HCT116 (cell line): Measurements from ENCODE around the gene CACNA1C.

Experiments used
- CBX3 ChIP-seq: IDR thresholded peaks from 2 replicates; pipeline ENCODE4 v1.6.1; 2012; ENCODE audit warnings: low read depth
- EGR1 ChIP-seq: IDR thresholded peaks from 2 replicates; pipeline ENCODE4 v1.6.1; 2012; ENCODE audit warnings: low read depth
- ELF1 ChIP-seq: IDR thresholded peaks from 2 replicates; pipeline ENCODE4 v1.6.1; 2012; ENCODE audit warnings: low read depth, borderline replicate concordance
- EZH2 ChIP-seq: fragments of 200-600 bp; sonication (generic); IDR thresholded peaks from 2 replicates; pipeline ENCODE4 v1.6.1; 2017; ENCODE audit warnings: antibody characterized with exemption, mixed run types
- POLR2A ChIP-seq: IDR thresholded peaks from 2 replicates; pipeline ENCODE4 v1.7.0; 2011; ENCODE audit warnings: borderline replicate concordance; ENCODE audit not compliant: insufficient read depth, insufficient read length; ENCODE audit errors: extremely low read depth
- POLR2AphosphoS5 ChIP-seq: IDR thresholded peaks from 2 replicates; pipeline ENCODE4 v1.6.1; 2011; ENCODE audit warnings: mild to moderate bottlenecking, low read depth, low read length, moderate library complexity
- RAD21 ChIP-seq: IDR thresholded peaks from 2 replicates; pipeline ENCODE4 v1.6.1; 2012; ENCODE audit warnings: low read depth, mild to moderate bottlenecking
- SIN3A ChIP-seq: IDR thresholded peaks from 2 replicates; pipeline ENCODE4 v1.6.1; 2012; ENCODE audit warnings: low read depth
- SP1 ChIP-seq: IDR thresholded peaks from 2 replicates; pipeline ENCODE4 v1.6.1; 2012; ENCODE audit warnings: low read depth
- YY1 ChIP-seq: IDR thresholded peaks from 2 replicates; pipeline ENCODE4 v1.6.1; 2011; ENCODE audit warnings: low read length, low read depth, moderate library complexity, mild to moderate bottlenecking; ENCODE audit not compliant: insufficient replicate concordance; ENCODE audit errors: extremely low read depth
- ZFX ChIP-seq: fragments of 450-650 bp; IDR thresholded peaks from 2 replicates; pipeline ENCODE4 v1.6.1; 2017
- TF ChIP-seq, protein P1 (sequence below), 3 experiments: fragments of 200-600 bp in 1 of 3; sonication (generic) in 1 of 3; IDR thresholded peaks in 2 of 3; conservative IDR thresholded peaks in 1 of 3; 2 replicates each; pipeline ENCODE4 v1.5.1; 2012 to 2017; ENCODE audit warnings: low read depth in 2 of 3, low read length in 2 of 3, antibody characterized with exemption in 1 of 3, borderline replicate concordance in 1 of 3, control low read depth in 1 of 3, mild to moderate bottlenecking in 1 of 3, mixed read lengths in 1 of 3, mixed run types in 1 of 3, moderate library complexity in 1 of 3; ENCODE audit not compliant: insufficient read depth in 1 of 3
- TF ChIP-seq, protein P2 (sequence below): IDR thresholded peaks from 2 replicates; pipeline ENCODE4 v1.6.1; 2011; ENCODE audit warnings: mild to moderate bottlenecking, low read length, moderate library complexity; ENCODE audit not compliant: insufficient replicate concordance; ENCODE audit errors: extremely low read depth
- TF ChIP-seq, protein P3 (sequence below): IDR thresholded peaks from 2 replicates; pipeline ENCODE4 v1.6.1; 2012; ENCODE audit warnings: low read depth

DNA sequence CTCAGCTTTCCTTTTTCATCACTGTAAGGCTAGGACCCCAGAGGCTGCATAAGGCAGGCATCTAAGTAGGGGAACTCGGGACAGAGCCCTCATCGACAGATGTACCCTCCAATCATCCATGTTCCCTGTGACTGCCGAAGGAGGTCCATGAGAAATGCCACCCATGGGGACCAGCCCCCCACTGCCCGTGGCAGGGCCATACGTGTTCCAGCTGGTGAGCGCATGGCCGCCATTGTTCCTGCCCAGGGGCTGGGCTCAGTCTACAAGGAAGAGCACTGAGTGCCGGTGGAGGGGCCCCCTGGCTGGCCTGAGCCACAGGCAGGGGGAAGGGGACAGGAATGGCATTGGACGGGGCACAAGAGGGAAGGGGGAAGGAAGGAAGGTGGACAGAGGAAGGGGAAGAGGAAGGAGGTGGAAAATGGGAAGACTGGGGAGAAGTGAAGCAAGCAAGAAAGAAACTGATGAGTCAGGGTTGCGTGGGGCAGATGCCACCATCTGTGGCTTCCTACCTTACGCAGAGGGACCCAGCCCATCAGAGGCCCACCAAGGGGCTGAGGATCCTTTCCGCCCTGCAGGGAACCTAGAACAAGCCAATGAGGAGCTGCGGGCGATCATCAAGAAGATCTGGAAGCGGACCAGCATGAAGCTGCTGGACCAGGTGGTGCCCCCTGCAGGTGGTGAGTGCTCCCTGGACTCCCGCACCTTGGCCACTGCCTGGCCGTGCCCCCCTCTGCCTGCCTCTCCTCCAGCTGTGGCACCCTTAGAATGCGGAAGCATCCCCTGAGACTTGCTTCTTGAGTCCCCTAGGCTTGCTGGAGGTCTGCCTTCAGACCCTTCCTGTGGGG lies 621.4 kb downstream of the CACNA1C start:
- TF ChIP-seq, protein P1, sequence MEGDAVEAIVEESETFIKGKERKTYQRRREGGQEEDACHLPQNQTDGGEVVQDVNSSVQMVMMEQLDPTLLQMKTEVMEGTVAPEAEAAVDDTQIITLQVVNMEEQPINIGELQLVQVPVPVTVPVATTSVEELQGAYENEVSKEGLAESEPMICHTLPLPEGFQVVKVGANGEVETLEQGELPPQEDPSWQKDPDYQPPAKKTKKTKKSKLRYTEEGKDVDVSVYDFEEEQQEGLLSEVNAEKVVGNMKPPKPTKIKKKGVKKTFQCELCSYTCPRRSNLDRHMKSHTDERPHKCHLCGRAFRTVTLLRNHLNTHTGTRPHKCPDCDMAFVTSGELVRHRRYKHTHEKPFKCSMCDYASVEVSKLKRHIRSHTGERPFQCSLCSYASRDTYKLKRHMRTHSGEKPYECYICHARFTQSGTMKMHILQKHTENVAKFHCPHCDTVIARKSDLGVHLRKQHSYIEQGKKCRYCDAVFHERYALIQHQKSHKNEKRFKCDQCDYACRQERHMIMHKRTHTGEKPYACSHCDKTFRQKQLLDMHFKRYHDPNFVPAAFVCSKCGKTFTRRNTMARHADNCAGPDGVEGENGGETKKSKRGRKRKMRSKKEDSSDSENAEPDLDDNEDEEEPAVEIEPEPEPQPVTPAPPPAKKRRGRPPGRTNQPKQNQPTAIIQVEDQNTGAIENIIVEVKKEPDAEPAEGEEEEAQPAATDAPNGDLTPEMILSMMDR (IDR thresholded peaks at IDR 0.05 in 2 of 3, conservative IDR thresholded peaks at IDR 0.05 in 1 of 3; ENCODE audit: borderline replicate concordance in 1 of 3, insufficient read depth in 1 of 3, low read depth in 2 of 3, low read length in 2 of 3): peak in 2 of 3 experiments; percentile 59 to 61; a peak in 4 of 6 replicates
- no peak for TF ChIP-seq EZH2
- TF ChIP-seq POLR2AphosphoS5: no peak
- TF ChIP-seq, protein P2, sequence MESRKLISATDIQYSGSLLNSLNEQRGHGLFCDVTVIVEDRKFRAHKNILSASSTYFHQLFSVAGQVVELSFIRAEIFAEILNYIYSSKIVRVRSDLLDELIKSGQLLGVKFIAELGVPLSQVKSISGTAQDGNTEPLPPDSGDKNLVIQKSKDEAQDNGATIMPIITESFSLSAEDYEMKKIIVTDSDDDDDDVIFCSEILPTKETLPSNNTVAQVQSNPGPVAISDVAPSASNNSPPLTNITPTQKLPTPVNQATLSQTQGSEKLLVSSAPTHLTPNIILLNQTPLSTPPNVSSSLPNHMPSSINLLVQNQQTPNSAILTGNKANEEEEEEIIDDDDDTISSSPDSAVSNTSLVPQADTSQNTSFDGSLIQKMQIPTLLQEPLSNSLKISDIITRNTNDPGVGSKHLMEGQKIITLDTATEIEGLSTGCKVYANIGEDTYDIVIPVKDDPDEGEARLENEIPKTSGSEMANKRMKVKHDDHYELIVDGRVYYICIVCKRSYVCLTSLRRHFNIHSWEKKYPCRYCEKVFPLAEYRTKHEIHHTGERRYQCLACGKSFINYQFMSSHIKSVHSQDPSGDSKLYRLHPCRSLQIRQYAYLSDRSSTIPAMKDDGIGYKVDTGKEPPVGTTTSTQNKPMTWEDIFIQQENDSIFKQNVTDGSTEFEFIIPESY: no peak
- TF ChIP-seq, protein P3, sequence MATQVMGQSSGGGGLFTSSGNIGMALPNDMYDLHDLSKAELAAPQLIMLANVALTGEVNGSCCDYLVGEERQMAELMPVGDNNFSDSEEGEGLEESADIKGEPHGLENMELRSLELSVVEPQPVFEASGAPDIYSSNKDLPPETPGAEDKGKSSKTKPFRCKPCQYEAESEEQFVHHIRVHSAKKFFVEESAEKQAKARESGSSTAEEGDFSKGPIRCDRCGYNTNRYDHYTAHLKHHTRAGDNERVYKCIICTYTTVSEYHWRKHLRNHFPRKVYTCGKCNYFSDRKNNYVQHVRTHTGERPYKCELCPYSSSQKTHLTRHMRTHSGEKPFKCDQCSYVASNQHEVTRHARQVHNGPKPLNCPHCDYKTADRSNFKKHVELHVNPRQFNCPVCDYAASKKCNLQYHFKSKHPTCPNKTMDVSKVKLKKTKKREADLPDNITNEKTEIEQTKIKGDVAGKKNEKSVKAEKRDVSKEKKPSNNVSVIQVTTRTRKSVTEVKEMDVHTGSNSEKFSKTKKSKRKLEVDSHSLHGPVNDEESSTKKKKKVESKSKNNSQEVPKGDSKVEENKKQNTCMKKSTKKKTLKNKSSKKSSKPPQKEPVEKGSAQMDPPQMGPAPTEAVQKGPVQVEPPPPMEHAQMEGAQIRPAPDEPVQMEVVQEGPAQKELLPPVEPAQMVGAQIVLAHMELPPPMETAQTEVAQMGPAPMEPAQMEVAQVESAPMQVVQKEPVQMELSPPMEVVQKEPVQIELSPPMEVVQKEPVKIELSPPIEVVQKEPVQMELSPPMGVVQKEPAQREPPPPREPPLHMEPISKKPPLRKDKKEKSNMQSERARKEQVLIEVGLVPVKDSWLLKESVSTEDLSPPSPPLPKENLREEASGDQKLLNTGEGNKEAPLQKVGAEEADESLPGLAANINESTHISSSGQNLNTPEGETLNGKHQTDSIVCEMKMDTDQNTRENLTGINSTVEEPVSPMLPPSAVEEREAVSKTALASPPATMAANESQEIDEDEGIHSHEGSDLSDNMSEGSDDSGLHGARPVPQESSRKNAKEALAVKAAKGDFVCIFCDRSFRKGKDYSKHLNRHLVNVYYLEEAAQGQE: no peak
- no peak for TF ChIP-seq YY1
- no peak for TF ChIP-seq CBX3
- TF ChIP-seq EGR1: no peak
- no peak for TF ChIP-seq SIN3A
- no peak for TF ChIP-seq POLR2A
- no peak for TF ChIP-seq RAD21
- no peak for TF ChIP-seq ZFX
- no peak for TF ChIP-seq SP1
- no peak for TF ChIP-seq ELF1
